Measurements from ENCODE around the gene TNF.

The TNF gene

GRCh38 chr6:31575335-31575901 is at the start of gene TNF:
TSS of gene TNF (plus strand) at chr6:31575565. CDS start at chr6:31575742, 177 bp downstream.
- peak in 1 of 2 donors; percentile 78 for DNase-seq (ENCODE audit: low read depth in 2 of 2)

DNA sequence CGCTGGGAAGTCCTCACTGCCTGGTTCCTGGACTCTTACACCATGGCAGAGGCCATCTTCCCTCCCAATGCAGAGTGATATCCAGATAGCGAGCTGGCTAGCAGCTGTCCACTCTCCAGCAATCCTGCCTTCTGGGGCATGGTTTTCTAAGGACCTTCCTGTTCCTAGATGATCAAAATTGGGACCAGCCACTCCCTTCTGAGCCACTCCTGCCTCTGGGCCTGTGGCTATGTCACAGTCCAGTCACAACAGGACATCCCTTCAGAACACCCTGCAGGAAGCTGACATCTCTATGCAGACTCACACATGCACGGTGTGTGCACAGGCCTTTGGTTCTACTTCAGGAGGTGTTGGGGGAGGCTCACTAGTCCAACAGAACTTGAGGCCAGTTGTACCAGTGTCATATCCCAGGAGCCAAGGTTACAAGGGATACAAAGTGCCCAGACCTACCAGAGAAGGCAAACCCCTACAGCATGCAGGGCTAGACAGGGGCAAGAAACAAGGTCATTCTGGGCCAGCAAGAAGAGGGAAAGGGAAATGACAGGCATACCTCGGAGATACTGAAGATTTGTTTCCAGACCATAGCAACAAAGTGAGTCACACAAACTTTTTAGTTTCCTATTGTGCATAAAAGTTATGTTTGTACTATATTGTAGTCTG is 49.3 kb upstream of the TNF start:
- DNase-seq (ENCODE audit: low read depth in 2 of 2) = no peak

DNA sequence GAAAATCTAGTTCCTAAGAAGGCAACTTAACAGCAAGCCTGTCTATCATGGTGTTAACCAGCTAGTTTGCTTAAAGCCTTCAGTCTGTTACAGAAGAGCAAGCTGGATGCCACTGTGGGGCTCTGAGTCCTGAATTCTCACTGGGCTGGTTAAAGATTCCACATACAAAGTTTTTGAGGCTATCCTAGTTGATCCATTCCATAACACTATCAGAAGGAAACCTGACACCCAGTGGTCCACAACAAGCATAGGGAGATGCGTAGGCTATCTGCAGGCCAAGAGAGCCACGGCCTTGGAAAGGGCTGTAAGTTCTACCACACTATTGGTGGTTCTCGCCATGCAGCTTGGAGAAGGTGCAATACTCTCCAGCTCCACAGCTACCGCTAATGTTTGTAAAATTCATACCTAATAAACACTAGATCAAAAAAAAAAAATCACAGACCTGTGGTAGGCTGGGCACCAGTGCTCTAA is 47.0 kb upstream of the TNF start:
- DNase-seq (ENCODE audit: low read depth in 2 of 2) = no peak

DNA sequence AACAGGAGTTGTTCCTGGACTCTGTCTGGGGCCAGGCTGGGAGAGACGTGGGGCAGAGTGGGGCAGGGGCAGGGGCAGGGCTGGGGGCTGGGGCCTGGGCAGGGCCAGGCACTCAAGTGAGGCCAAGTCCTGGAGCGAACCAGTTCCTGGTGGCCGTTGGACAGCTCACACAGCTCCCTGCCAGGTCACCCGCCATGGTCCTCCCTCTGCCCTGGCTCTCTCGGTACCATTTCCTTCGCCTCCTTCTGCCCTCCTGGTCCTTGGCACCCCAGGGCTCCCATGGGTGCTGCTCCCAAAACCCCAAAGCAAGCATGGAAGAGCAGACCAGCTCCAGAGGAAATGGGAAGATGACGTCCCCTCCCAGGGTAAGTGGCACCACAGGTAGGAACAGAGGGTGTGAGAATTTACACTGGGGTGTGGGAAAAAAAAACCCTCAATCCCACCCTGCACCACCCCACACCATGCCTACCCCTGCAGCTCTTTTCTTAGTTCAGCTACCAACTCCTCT is 46.5 kb upstream of the TNF start, which contains the start of gene MCCD1:
TSS of gene MCCD1 (plus strand) at position 142 of the 508 bp plus-strand sequence. CDS start at position 195, 53 bp downstream.
- no peak for DNase-seq (ENCODE audit: low read depth in 2 of 2)

DNA sequence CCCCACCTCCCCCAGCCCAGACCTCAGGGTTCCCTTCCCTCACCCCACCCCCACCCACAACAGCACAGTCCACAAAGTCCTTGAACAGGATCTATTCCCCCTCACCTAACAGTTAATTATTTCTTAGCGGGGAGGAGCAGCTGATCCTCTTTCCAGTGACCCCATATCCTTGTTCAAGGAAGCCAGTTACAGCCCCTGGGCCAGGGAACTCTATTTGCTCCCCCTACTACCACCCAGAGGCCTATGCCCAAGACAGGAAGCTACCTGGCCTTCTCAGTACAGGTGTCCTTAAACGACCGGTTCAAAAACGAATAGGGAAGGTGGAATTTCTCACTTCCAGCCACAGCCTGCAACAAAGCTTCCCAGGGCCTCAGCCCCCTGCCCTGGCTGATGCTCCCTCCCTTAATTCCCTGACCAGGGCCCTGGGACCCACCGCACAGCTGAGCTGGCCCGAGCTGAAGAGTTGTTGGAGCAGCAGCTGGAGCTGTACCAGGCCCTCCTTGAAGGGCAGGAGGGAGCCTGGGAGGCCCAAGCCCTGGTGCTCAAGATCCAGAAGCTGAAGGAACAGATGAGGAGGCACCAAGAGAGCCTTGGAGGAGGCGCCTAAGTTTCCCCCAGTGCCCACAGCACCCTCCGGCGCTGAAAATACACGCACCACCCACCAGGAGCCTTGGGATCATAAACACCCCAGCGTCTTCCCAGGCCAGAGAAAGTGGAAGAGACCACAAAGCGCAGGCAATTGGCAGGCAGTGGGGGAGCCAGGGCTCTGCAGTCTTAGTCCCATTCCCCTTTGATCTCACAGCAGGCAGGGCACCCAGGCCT is 45.8 kb upstream of the TNF start:
- no peak for DNase-seq (ENCODE audit: low read depth in 2 of 2)

DNA sequence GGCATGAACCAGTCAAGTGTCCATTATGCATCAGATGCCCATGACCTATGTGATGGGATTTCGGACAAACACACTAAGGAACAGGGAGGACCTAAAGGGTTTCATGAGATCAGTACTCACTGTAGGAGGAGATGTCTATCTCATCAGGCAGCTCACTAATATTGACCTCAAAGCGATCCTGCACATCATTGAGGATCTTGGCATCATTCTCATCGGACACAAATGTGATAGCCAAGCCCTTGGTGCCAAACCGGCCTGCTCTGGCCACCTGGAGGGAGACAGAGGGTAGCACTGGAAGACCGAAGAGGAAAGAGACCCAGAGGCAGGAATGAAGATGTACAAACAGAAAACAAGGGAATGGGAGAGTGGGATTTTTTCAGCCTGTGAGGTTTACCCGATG is 44.7 kb upstream of the TNF start:
- DNase-seq (ENCODE audit: low read depth in 2 of 2) = no peak

GRCh38 chr6:31531162-31531561 is 44.2 kb upstream of the TNF start:
- DNase-seq (ENCODE audit: low read depth in 2 of 2) = no peak

DNA sequence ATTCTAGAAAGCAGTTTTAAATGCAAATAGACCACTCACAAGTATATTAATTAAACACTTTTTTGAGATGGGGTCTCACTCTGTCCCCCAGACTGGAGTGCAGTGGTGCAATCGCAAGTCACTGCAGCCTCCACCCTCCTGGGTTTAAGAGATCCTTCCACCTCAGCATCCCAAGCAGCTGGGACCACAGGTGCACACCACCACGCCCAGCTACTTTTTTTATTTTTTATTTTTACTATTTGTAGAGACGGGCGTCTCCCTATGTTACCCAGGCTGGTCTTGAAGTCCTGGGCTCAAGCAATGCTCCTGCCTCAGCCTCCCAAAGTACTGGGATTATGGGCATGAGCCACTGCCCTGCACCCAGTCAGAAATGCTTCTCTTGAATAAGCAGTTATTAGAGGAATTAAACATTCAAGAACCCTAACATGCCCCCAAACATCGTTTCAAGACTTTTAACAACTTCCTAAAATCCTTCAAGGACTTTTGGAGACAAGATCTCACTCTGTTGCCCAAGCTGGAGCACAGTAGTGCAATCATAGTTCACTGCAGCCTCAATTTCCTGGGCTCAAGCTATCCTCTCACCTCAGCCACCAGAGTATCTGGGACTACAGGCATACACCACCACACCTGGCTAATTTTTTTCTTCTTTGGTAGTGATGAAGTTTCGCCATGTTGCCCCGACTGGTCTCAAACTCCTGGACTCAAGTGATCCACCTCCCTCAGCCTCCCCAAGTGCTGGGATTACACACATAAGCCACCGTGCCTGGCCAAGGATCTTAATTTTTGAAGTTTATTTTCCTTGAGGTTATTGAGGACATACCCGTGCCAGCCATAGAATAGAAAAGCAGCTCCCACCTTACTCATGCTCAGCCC is 43.4 kb upstream of the TNF start:
- DNase-seq (ENCODE audit: low read depth in 2 of 2) = no peak

- DNase-seq (ENCODE audit: low read depth in 2 of 2) = no peak
Observed at GRCh38 chr6:31532644-31533454, 42.5 kb upstream of the TNF start.

DNA sequence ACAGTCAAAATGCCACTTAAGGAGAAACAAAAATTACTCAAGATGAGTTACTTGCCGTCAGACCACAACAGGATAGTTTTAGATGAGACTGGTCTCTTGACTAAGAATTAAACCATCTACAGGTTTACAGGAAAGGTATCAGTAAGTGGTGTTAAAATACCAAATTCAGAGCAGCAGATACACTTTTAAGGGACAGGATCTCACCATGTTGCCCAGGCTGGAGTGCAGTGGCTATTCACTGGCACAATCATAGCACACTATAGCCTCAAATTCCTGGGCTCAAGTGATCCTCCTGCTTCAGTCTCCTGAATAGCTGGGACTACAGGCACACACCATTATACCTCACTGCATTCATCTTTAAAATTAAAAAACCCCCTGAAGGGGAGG is 41.9 kb upstream of the TNF start:
- DNase-seq (ENCODE audit: low read depth in 2 of 2) = no peak

GRCh38 chr6:31534011-31534410 is 41.4 kb upstream of the TNF start:
- no peak for DNase-seq (ENCODE audit: low read depth in 2 of 2)

- DNase-seq (ENCODE audit: low read depth in 2 of 2) = no peak
Observed at GRCh38 chr6:31534521-31535040, 40.8 kb upstream of the TNF start.

DNA sequence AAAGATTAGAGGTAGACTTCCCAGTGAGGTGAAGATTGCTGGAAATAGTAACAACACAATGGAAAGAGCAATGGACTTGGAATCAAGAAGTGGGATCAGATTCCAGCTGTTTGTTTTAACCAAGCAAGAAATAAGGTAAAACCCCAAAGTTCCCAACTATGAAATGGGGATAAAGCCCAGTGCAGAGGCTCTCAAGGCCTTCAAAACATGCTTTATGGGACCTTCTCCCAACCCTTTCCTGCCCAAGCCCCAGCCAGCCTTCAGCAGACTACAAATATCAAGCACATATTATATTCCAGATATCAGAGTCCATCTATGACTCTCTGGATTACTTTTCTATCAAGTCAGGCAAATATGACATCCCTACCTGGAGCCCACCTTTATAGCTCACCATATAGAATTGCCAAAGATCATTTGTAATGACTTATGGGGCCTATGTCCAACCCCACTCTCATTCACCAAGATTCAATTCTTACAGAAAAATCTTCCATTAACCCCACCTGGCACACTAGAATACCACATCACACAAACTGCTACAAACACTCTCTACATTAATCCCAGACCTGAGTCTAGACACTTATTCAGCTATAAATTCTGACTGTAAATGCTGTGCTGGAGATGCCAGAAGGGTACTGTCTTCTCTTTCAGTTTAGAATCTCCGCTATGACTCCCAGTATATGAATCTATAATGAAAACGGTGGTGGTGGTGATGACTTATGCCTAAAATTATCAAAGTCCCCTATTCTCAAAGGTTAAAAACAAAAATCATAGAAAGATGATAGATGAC is 39.6 kb upstream of the TNF start:
- no peak for DNase-seq (ENCODE audit: low read depth in 2 of 2)

DNA sequence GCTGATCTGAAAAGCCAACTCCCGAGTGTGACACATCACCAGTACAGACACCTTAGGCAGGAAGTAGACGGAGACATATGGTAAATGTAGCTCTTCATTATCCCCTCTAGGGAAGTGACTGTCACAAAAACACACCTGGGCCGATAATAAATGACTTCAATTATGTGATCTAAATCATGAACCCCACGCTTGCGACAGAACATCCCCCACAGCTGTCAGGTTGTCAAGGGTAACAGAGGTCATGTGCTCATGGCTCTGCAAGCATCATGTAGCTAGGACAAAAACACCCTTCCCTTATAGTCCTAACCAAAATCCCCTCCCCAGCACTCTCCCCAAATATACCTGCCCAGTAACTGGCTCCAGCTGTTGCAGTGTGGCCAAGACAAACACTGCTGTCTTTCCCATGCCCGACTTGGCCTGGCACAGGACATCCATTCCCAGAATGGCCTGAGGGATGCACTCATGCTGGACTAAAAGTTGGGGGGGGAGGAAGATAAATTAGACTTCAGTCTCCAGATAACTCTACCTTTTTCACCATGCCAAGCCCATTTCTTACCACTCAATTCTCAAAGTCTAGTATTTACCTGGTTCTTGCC is 36.5 kb upstream of the TNF start:
- DNase-seq (ENCODE audit: low read depth in 2 of 2) = no peak

DNA sequence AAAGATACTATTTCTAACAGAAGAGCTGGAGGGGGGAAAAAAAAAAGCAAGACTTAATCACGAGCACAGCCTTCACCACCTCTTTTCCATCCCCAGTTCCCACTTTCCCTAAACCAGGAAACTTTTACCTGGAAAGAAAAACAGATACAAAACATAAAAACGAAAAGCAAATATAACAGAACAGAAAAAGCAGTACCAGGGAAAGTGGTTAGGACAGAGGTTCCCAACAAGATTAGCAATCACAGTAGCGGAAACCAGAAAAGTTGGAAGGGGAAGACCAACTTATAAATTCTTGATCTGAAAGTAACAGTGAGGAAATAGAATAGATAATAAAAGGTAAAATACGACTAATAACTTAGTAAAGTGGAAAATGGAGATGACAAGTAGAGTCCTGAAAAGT is 34.7 kb upstream of the TNF start:
- DNase-seq (ENCODE audit: low read depth in 2 of 2) = no peak

DNA sequence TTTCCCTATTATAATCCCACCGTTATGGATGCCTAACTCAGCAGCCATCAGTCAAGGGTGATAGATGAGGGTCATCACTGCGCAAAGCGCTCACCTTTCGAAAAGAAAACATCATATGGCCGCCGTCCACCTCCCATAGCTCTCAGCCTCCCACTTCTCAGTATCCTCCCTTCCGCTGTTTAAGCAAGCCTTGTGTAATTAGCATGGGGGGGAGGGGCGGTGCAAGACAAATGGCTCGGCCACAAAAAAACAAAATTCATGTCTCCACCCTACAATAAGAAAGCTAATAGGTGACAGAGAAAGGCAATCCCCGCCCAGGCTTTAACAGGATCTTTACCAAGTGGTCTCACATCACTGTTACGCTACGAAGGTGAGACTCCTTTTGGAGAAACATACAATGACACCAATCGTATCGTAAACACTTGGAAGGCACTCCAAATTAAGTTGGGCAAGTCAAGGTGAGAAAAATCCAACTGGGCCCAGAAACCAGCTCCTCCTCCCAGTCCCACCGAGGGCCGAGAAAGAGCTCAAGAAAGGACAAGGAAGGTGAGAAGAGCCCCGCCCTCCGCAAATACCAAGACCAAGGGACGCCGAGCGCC is 34.2 kb upstream of the TNF start:
- DNase-seq (ENCODE audit: low read depth in 2 of 2) = peak in 1 of 2 donors; percentile 35

GRCh38 chr6:31541658-31542521 is 33.5 kb upstream of the TNF start, which contains the start of gene DDX39B:
TSS of gene DDX39B (minus strand) at chr6:31542003. CDS start at chr6:31540532, 1,471 bp downstream.
- peak; percentile 84 to 88 for DNase-seq (ENCODE audit: low read depth in 2 of 2)

- DNase-seq (ENCODE audit: low read depth in 2 of 2) = no peak
Observed at GRCh38 chr6:31543639-31544038, 31.7 kb upstream of the TNF start.

Measured in activated CD8-positive, alpha-beta memory T cell treated with anti-CD3 and anti-CD28 coated beads for 4 hours (primary cell).